Natural killer cell (primary cell): ENCODE results near the gene SNX30. TPM values are rescaled to one million over a fixed set of nuclear protein-coding genes. Genes with fewer than 3 reads are reported as not detected.

Experiments used
- ATAC-seq, 3 donors: fragments of 150-1000 bp in 2 of 3; fragments of 200-7000 bp in 1 of 3; cut with Tn5 transposase; 1 replicate in 1 of 3; 2 replicates in 2 of 3; pipeline ENCODE4 v1.10.0; 2021; ENCODE audit warnings: mild to moderate bottlenecking in 2 of 3, moderate library complexity in 2 of 3
- DNase-seq, 2 donors: peaks; one replicate each; pipeline versions ENCODE4 v3.0.0 to v3.0.0-alpha.2; 2013 to 2021; ENCODE audit warnings: mixed read lengths in 1 of 2
- H3K27ac ChIP-seq: one replicate; pipeline ENCODE4 v1.5.1; 2013; ENCODE audit warnings: mild to moderate bottlenecking, low read length
- H3K27me3 ChIP-seq: one replicate; pipeline ENCODE4 v1.6.1; 2013; ENCODE audit warnings: low read length; ENCODE audit not compliant: control insufficient read depth, insufficient read depth
- H3K36me3 ChIP-seq: one replicate; pipeline ENCODE4 v1.6.1; 2013; ENCODE audit warnings: low read length; ENCODE audit not compliant: control insufficient read depth, insufficient read depth
- H3K4me1 ChIP-seq: one replicate; pipeline ENCODE4 v1.6.1; 2013; ENCODE audit warnings: low read length; ENCODE audit not compliant: control insufficient read depth, insufficient read depth
- H3K4me3 ChIP-seq: one replicate; pipeline ENCODE4 v1.5.1; 2013; ENCODE audit warnings: low read length
- H3K9me3 ChIP-seq: one replicate; pipeline ENCODE4 v1.6.1; 2013; ENCODE audit warnings: low read length; ENCODE audit not compliant: control insufficient read depth, insufficient read depth
- H3K27ac Mint-ChIP-seq, 2 donors: one replicate each; pipeline ENCODE4 v1.8.0; 2022; ENCODE audit warnings: mild to moderate bottlenecking in 2 of 2, mixed read lengths in 2 of 2, moderate library complexity in 1 of 2
- H3K27me3 Mint-ChIP-seq, 2 donors: one replicate each; pipeline ENCODE4 v1.8.0; 2022; ENCODE audit warnings: low read depth in 2 of 2, mixed read lengths in 2 of 2
- H3K36me3 Mint-ChIP-seq: one replicate; pipeline ENCODE4 v1.8.0; 2022; ENCODE audit warnings: mixed read lengths
- H3K4me1 Mint-ChIP-seq, 2 donors: one replicate each; pipeline ENCODE4 v1.8.0; 2022; ENCODE audit warnings: mixed read lengths in 2 of 2
- H3K4me3 Mint-ChIP-seq: one replicate; pipeline ENCODE4 v1.8.0; 2022; ENCODE audit warnings: mild to moderate bottlenecking, moderate library complexity, mixed read lengths
- H3K9me3 Mint-ChIP-seq, 2 donors: one replicate each; pipeline ENCODE4 v1.8.0; 2022; ENCODE audit warnings: mixed read lengths in 2 of 2
- WGBS: methylation state at CpG from one replicate; pipeline ENCODE4 v1.1.7; 2013; ENCODE audit warnings: missing lambda C conversion rate; ENCODE audit not compliant: insufficient coverage; 5-methylcytosine and 5-hydroxymethylcytosine counted together
- intact Hi-C: fragments of 100-400 bp; cut with micrococcal nuclease; formaldehyde crosslinking; loops from one replicate; pipeline ENCODE4 v1.14.2; 2022
- total RNA-seq, 4 donors: library from RNA; stranded (reverse); fragments of 120-200 nt in 1 of 4; gene quantifications; one replicate each; pipeline versions ENCODE4 v1.2.3 to v1.2.4, GENCODE V29; 2013 to 2022
- TF ChIP-seq, protein P1 (sequence below): fragments of 200-600 bp; IDR thresholded peaks from one replicate; pipeline ENCODE4 v1.8.0; 2022; ENCODE audit warnings: antibody characterized with exemption

SNX30 gene
- total RNA-seq, 3 donors from 2014 or later (not counting 1 experiment from before 2014, with no cell fraction given) = 8.5 to 10.5 (median 9.3) TPM

- no peak overlapping the region for H3K27ac Mint-ChIP-seq
- no peak for ATAC-seq
- WGBS = no CpG with 5 or more reads among the region's 1 CpG
These were observed 14.7 kb downstream of the SNX30 start for GRCh38 chr9:112765281-112765680.

GRCh38 chr9:112771359-112772214 is 21.0 kb downstream of the SNX30 start:
- peaks cover 3% of the 10 kb centered on the region for H3K36me3 Mint-ChIP-seq
- intact Hi-C loops = no loop called here
- WGBS = 41% methylated on average over 7 of the region's 8 CpGs
- DNase-seq = no peak
- H3K4me3 Mint-ChIP-seq = peak overlapping the region; percentile 43
- H3K27me3 Mint-ChIP-seq = peaks cover 32 to 36% of the 10 kb centered on the region in 2 donors
- H3K9me3 Mint-ChIP-seq = peaks cover 0 to under 1% of the 10 kb centered on the region in 2 donors
- H3K4me1 Mint-ChIP-seq = peaks cover 27 to 56% of the 10 kb centered on the region in 2 donors
- TF ChIP-seq, protein P1, sequence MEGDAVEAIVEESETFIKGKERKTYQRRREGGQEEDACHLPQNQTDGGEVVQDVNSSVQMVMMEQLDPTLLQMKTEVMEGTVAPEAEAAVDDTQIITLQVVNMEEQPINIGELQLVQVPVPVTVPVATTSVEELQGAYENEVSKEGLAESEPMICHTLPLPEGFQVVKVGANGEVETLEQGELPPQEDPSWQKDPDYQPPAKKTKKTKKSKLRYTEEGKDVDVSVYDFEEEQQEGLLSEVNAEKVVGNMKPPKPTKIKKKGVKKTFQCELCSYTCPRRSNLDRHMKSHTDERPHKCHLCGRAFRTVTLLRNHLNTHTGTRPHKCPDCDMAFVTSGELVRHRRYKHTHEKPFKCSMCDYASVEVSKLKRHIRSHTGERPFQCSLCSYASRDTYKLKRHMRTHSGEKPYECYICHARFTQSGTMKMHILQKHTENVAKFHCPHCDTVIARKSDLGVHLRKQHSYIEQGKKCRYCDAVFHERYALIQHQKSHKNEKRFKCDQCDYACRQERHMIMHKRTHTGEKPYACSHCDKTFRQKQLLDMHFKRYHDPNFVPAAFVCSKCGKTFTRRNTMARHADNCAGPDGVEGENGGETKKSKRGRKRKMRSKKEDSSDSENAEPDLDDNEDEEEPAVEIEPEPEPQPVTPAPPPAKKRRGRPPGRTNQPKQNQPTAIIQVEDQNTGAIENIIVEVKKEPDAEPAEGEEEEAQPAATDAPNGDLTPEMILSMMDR = no peak
- peak; percentile 44 to 64 (median 58) for ATAC-seq
- H3K27ac ChIP-seq = no peak overlapping the region
- peak overlapping the region in 1 of 2 donors; percentile 75 for H3K27ac Mint-ChIP-seq
- peaks cover 15% of the 10 kb centered on the region for H3K4me1 ChIP-seq
- H3K4me3 ChIP-seq = no peak overlapping the region
- no peaks in the 10 kb centered on the region for H3K27me3 ChIP-seq
- no peaks in the 10 kb centered on the region for H3K9me3 ChIP-seq
- no peaks in the 10 kb centered on the region for H3K36me3 ChIP-seq

More at GRCh38 chr9:112765281-112765680, 14.7 kb downstream of the SNX30 start:
- intact Hi-C loops = no loop called here
- TF ChIP-seq, protein P1 = no peak
- Mint-ChIP-seq H3K4me1 (peaks cover 19 to 55% of the 10 kb centered on the region in 2 donors), H3K9me3 (peaks cover 0 to 2% of the 10 kb centered on the region in 2 donors), H3K36me3 (peaks cover 9% of the 10 kb centered on the region), H3K27me3 (peaks cover 9 to 16% of the 10 kb centered on the region in 2 donors), H3K4me3 (no peak overlapping the region)
- no peaks in the 10 kb centered on the region for H3K27me3 ChIP-seq
- peaks cover 9% of the 10 kb centered on the region for H3K4me1 ChIP-seq
- no peak for DNase-seq
- no peaks in the 10 kb centered on the region for H3K36me3 ChIP-seq
- H3K27ac ChIP-seq = no peak overlapping the region
- H3K4me3 ChIP-seq = no peak overlapping the region
- H3K9me3 ChIP-seq = no peaks in the 10 kb centered on the region

DNA sequence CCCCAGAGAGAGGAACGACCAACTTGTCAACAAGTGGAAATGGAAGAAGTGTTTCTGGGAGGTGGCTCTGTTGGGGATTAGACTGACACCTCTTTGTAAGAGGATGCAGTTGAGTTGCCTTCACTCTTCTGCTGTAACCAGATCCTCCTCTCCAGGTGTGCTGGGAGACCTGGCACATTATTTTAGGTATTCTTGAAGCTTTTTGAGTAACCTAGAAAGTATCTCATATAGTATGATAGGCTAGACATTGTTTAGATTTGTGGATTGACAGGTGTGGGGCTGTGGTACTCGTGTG is 21.6 kb downstream of the SNX30 start:
- Mint-ChIP-seq H3K36me3 (no peaks in the 10 kb centered on the region), H3K4me1 (peaks cover 27 to 57% of the 10 kb centered on the region in 2 donors), H3K4me3 (peak overlapping the region; percentile 43), H3K27ac (peak overlapping the region in 1 of 2 donors; percentile 75), H3K9me3 (no peaks in the 10 kb centered on the region), H3K27me3 (peaks cover 32 to 36% of the 10 kb centered on the region in 2 donors)
- Histone ChIP-seq H3K4me3 (no peak overlapping the region), H3K4me1 (peaks cover 15% of the 10 kb centered on the region), H3K9me3 (no peaks in the 10 kb centered on the region), H3K36me3 (no peaks in the 10 kb centered on the region), H3K27me3 (no peaks in the 10 kb centered on the region), H3K27ac (no peak overlapping the region)
- intact Hi-C loops = no loop called here
- ATAC-seq = no peak
- DNase-seq = no peak
- 50% methylated on average over 2 of the region's 2 CpGs for WGBS
- TF ChIP-seq, protein P1 = no peak
